NCI-H446 (cell line): ENCODE data around the gene RGS7.
"Not testable (repeated sequence)": the region's sequence is repeated elsewhere in the genome, so short reads cannot be mapped to it uniquely, and the experiment has no call there.

ENCODE experiments used
- DNase-seq, 2 experiments: peaks; one replicate each; lab custom pipeline; 2025; lab: John Stamatoyannopoulos, UW

Gene RGS7

DNA sequence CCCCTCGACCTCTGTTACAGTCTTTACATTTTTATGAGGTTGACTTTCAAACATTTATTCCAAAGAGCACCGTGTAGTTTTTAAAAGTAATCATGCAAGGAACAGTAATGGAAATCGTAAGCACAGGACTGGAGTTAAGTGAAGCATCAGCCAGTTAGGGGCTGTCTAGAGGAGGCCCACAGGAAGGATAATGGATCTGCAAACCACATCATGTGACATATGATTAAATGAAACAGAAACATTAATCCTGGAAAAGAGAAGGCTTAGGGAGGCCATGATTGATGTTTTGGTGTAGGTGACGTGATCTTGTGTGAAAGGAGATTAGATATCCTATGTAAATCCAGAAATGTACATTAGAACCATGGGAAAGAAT lies 25.0 kb downstream of the RGS7 start:
- no peak for DNase-seq

DNA sequence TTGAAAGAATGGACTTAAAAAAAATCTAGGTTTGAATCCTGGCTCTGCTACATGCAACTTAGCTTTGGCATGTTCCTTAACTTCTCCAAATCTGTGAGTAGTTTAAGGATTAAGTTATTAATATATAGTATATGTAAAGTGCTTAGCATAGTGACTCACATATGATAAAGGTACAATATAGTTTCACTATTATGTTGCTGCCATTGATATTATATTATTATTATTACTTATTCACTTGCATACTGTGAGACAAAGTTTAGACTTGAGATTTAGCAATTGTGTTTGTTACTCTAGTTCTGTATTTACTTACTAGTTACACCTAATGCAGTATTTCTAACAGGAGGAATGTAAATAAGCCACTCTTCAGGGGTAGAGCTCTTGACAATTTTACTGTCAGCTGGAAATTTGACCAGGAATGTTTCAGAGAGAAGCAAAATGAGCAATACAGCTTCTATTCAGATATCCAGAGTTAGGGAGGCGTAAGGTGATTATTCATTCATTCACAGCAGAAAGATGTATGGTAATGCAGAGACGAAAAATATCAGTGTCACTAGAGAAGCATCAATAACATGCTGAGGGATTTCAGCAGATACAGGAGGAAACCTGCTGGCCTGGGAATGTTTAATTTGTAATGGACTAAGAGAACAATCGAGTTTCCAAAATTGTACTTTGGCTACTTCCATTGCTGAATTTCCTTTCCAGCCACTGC lies 25.5 kb downstream of the RGS7 start:
- no peak for DNase-seq

DNA sequence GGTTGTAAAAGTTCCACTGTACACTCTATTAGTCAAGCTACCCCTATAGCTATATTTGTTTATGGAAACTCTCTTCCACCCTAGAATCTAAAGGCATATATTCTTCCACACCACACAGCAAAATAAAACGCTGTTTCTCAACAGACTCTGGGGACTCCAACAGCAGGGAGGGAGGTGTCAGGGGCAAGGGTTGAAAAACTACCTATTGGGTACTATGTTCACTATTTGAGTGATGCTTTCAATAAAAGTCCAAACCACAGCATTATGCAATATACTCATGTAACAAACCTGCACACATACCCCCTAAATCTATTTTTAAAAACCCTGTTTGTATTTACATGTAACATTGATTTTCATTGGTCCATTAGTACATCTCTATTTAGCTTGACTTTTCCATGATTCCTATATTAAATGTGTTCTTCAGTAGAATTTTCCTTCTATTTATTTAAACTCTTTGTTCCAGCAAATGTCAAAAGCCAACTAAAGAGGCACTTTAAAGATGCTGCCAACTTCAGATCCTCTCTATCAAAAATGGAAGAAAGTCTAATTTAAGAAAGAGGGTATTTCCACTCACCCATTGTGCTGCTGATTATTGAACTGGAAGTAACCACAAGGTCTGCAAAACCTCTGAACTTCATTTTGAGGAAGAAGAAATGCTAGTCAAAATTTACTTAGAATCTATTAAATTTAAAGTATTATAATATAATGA lies 26.2 kb downstream of the RGS7 start:
- DNase-seq, result no peak

DNA sequence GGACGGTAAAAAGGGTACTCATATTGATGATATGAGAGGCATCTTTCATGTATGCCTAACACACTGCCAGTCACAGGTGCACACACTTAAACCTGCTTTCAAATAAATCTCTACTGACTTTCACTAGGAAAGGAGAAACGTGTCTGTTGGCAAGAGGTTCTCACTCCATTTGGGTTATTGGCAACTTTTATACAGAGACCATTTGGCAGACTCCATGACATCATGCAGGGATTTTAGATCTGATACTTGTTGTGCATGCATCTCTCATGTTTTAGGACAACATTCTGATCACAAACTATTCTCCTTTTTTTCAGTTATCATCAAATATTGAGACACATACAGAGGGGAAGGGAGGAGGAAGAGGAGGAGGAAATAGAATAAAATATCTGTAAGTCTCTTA lies 31.5 kb downstream of the RGS7 start:
- no peak for DNase-seq

DNA sequence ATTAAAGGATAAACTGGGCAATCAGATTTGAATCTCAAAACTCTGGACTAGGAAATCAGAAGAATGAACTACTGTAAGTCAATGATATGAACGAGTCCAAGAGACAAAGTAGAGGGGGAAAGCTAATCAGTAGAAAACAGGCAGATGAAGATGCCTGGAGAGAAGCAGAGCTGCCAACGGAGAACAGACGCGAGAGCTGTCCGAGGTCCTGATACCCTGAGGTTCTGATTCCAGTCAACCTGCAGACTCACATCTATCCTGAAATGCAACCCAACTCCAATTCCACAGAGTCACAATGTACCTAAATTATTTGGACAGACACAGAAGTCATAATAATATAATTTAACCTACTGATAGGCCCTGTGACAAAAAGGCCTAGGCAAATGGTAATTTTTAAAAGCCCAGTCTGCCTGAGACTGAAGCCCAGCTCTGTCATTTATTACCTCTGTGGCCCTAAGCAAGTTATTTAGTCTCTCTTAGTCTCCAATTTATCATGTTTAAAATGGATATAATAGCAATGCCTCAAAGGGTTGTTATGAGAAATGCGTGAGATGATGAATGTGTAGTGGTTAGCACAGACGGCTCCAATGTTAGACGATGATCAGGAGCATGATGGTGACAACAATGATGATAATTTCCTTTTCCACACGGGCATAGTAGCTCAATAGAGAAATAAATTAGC lies 33.4 kb downstream of the RGS7 start:
- DNase-seq, result no peak

DNA sequence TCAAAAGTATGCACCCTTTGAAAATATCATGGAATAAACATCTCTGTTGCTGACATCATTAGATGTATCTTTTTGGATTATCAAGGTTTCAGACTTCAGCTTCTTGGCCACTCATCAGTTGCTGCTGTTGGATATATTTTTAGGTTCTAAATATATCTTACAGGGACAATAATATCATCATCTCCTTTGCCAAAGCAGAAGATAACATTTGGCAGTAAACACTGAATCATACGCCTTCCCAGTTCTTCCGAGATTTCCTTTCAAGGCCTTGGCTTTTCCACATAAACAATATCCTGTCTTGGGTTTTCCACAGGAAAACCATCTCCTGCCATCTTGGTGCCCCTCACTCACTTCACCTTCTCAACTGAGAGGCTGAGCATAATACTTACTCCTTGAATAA lies 39.3 kb downstream of the RGS7 start:
- DNase-seq, result no peak

DNA sequence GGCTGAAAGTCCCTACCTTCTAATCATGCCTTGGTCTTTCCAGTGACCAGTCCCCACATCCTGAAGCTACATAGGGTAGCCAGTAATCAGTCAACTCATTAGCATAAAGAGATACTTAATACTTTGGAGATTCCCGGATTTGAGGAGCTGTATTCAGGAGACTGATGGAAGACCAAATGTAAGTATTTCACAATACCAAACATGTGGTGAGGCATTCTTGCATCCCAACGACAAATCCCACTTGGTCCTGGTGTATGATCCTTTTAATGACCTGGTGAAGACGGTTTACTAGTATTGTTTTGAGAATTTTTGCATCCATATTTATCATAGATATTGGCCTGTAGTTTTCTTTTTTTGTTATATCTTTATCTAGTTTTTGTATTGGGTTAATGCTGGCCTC lies 40.6 kb downstream of the RGS7 start:
- no peak for DNase-seq

DNA sequence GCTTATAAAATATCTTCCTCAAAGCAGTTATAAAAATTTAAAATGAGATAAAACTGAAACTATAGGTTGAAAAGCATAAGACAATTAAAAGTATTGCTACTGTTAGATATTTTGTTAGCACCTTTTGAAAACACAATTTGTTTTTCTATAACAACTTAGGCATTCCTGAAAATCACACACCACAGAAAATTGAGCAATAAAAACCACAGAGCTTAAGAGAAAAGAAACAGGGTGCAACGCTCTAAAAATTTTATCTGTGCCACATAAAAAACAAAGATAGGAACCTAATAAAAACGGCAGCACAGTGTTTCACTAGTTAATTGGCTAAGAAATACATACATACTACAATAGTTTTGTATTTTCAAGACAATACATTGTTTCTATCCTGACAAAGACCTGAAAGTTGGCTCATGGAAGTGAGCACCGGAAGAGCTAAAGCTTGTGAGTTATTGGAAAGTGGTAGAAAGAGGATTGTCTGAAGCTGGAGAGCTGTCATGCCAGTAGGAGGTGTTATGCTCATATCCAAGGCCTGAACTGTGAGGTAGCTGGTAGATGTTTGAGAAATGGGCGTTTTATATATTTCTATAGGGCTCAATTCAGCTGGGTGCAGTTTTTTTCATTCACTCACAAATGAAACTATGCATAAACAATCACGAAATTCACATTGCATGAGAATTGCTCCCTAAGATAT lies 45.8 kb downstream of the RGS7 start:
- no peak for DNase-seq

DNA sequence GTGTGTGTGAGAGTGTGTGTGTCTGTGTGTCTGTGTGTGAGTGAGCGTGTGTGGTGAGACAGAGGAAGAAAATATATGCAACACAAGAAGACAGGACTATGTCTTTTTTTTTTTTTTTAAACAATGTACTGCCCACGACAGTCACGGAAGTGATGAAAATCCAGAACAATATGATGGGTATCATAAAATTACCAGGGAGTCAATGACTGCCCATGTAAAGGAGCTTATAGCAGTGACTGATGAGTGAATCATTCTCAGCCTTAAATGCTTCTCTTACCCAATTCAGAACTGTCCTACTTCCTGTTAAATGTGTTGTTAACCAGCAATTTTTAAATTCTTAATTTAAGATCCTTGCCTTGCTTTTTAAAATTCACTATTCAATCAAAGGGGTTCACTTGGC lies 46.6 kb downstream of the RGS7 start:
- no peak for DNase-seq

DNA sequence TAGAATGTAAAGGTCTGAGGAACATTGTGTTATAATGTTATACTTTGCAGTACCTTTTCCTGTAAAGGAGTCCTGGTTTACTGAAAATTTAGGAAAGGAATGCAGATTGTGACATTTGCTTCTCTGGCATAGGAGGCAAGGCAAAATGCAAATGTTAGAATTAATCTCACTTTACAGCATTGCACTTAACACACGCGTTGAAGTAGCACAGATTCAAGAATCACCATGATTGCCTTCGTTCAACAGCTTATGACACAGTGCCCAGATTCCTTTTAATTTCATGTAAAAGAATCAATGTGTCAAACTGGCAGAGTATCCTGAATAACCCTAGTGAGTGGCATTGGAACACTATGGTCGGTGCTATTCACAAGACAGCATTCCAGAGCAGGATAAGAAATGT lies 47.4 kb downstream of the RGS7 start:
- DNase-seq, result no peak

DNA sequence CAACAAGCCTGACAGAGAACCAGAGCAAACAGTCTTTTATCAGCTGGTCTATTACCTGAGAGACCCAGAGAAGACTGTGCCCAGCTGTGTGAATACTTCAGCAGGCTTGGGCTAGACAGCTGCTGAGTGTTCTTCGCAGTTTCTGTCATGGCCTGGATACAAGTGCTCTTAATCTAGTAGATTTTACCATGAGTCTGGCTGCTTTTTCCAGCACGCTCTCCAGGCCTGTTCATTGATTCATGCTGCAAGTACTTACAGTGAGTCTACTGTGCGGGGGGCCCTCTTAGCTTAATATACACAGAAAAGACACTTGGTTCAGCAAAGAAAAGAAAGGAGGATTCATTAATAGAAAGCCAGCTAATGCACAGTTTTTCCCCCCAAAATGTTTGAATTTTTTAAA lies 48.5 kb downstream of the RGS7 start:
- no peak for DNase-seq

DNA sequence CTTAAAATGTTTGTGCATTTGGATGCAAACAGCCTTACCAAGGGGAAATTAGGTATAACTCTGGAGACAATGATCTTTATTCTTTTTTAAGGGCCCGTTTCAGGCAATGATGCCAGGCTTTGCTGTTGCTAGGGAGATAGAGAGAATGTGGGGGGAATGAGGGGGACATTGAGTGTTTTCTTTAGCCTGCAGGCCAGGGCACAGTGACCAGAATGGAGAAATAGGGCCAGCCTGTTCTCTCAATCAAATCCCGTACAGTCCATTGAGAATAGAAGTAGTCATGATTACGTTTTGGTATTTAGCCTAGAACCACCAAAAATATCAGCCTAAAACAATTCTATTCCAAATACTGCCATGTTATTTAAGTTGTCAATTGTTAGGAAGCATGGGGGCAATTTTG lies 49.0 kb downstream of the RGS7 start:
- no peak for DNase-seq

DNA sequence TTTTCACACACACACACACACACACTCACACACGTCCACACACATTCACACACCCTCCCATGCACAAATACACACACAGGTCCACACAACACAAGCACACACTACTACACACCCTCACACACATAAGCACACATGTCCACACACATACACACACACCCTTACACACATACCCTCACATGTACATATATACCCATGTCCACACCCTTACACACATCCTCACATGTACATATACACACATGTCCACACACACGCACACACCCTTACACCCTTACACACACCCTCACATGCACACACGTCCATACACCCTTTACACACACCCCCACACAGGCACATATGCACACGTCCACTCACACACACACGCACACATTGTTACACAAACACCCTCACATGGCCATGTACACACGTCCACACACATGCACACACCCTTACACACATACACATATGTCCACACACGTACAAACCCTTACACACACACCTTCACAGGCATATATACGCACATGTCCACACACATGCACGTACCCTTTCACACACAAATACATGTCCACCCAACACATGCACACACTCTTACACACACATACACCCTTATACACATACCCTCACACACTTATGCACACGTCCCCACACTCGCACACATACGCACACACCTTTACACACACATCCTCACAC lies 50.7 kb downstream of the RGS7 start:
- no peak for DNase-seq

DNA sequence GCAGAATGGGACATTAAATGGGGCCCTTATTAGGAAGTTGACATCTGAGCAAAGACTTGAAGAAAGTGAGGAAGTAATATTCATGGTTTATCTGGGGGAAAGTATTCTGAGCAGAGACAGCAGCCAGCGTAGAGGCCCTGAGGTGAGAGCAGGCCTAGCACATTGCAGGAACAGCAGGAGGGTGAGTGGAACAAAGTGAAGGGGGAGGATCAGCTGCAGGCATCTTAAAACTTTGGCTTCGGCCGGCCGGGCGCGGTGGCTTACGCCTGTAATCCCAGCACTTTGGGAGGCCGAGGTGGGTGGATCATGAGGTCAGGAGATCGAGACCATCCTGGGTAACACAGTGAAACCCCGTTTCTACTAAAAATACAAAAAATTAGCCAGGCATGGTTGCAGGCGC lies 55.0 kb downstream of the RGS7 start:
- DNase-seq, result not testable (repeated sequence)

DNA sequence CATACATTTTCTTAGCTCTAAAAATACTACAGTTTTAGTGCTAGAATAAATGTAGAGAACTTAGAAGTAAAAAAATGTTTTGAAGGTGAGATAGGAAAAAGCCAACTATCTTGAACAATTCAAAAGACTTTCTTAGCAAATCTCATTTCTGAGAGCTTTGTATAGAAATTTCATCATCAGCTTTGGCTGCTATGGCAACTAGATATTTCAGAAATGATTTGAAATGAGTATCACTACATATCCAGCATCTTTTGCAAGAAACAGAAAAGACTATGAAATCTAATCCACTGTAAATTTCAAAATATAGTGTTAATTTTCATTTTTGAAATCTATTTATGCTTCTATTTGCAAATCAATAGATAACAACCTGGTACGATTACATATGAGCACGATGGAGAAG lies 57.7 kb downstream of the RGS7 start:
- no peak for DNase-seq

DNA sequence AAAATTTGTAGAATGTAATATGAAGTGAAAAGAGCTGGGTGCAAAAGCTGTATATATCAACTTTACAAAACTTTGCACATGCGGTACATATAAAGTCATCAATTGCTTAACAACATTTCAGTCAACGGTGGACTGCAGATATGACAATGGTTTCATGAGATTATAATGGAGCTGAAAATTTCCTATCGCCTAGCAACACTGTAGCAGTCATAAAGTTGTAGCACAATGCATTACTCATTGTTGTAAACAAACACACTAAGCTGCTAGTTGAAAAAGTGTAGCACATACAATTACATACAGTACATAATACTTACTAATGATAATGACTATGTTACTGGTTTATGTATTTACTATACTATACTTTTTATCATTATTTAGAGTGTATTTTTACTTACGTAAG lies 64.0 kb downstream of the RGS7 start:
- no peak for DNase-seq

DNA sequence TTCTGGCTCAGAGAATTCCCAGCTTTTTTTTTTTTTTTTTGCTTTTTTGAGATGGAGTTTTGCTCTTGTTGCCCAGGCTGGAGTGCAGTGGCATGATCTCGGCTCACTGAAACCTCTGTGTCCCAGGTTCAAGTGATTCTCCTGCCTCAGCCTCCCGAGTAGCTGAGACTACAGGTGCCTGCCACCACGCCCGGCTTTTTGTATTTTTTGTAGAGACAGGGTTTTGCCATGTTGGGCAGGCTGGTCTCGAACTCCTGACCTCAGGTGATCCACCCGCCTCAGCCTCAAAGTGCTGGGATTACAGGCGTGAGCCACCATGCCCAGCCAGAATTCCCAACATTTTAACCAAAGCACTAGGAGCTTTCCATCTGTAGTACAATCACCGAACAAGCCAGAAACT lies 65.5 kb downstream of the RGS7 start:
- not testable (repeated sequence) for DNase-seq

DNA sequence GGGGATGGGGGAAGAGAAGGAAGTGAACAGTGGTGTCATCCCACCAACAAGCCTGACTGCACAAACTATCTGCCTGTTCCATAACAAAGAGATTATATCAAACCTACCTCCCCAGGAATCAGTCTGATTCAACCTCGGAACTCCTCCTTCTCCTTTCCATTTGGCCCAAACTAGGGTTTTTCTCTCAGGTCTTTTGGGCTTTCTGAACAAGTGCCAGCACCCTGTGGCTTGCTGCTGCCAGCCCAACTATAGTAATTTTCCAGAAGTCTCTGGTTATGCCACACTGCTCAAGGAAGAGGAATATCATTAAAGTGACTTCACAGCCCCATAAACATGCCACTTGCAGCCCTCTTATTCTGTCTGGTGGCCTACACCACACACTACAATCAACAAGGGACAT lies 70.5 kb downstream of the RGS7 start:
- no peak for DNase-seq

DNA sequence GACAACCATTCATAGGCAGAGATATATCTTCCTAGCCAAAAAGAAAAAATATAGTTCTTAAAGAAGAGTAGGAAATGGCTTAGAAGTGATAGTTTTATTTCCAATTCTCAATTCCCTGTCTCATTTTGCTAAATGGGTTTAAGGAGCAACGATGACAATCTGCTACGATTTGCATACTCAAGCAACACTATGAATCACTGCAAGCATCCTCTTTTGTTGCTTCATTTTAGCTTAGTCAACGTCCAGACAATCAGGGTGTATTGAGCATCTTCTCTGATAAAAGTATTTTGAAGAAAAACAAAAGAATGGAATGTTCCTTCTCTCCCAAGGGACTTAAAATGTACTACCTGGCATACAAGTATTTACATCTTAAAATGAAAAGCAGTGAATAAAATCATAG lies 80.6 kb downstream of the RGS7 start:
- DNase-seq, result no peak

DNA sequence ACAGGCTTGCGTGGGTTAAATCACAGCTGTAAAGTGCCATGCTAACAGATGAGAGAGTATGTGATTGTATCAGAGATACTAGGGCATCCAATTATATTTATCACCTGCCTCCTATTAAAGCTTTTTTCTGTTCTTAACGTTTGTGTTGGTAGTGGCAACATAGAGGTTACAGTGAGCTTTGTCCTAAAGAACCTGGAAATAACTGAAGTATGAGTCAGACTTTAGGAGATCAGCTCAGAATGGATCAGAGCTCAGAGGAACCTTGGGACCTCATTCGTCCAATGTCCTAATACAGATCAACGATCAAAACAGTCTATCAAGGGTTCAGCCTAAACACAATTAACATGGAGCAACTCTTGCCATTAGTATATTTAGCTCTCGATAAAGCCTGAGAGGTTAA lies 81.0 kb downstream of the RGS7 start:
- DNase-seq, result no peak

DNA sequence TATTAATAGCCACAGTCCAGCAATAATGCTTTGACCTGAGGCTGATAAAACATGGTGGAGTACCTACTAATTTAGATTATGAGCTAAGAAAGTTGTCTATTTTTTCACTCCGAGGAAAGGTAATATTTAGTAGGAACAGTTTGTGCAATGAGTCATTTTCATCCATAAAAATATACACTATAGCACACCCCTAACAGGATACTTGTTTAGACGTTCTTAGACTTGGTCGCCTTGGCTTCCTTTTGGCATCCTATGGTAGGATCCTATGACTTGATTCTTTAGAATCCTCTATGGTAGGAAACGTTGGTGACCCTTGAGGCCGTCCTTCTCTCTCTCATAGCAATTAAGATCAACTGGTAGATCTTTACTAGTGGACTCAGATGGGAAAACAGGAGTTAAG lies 81.8 kb downstream of the RGS7 start:
- DNase-seq, result no peak

DNA sequence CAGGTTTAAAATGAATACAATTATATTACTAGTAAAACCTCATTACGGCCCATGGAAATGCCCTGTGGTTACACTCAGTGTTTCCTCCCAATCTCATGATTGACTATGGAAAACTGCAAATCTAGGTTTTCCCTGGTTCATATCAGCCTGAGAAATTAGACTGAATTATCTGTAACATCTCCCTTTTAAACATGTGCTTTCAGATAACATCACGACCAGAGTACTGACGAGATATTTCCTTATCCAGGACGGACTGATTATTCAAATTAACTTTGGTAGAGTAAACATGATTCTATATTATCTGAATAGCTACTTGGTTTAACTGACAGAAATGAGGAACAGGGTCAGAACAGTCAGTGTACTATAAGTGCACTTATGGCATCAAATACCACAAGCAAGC lies 82.3 kb downstream of the RGS7 start:
- no peak for DNase-seq
